Fibroblast of upper back skin (primary cell): ENCODE data around the gene TAF1B.
A peak's percentile ranks its signal among the peaks of the same experiment; 100 is the strongest.

Experiments used
- DNase-seq: peaks from one replicate; pipeline ENCODE4 v3.0.0-alpha.2; 2013

TAF1B gene

GRCh38 chr2:9944330-9944758 is 101.1 kb downstream of the TAF1B start:
- no peak for DNase-seq

GRCh38 chr2:9945596-9945995 is 102.3 kb downstream of the TAF1B start:
- DNase-seq = no peak

GRCh38 chr2:9946076-9946475 is 102.8 kb downstream of the TAF1B start:
- no peak for DNase-seq

GRCh38 chr2:9946818-9947217 is 103.5 kb downstream of the TAF1B start:
- DNase-seq = no peak

GRCh38 chr2:9948721-9949120 is 105.4 kb downstream of the TAF1B start:
- no peak for DNase-seq

- no peak for DNase-seq
Measured at GRCh38 chr2:9949239-9949991, 106.1 kb downstream of the TAF1B start.

- DNase-seq = no peak
Measured at GRCh38 chr2:9949992-9950520, 106.8 kb downstream of the TAF1B start.

- DNase-seq = no peak
Measured at GRCh38 chr2:9950521-9951271, 107.4 kb downstream of the TAF1B start.

- DNase-seq = no peak
Measured at GRCh38 chr2:9951272-9951521, 107.9 kb downstream of the TAF1B start.

GRCh38 chr2:9951522-9952285 is 108.4 kb downstream of the TAF1B start, which contains the start of gene GRHL1:
TSS of gene GRHL1 (plus strand) at chr2:9951693. CDS start at chr2:9951834, 141 bp downstream.
- peak; percentile 89 for DNase-seq

- no peak for DNase-seq
Measured at GRCh38 chr2:9952286-9952737, 109.0 kb downstream of the TAF1B start.

- no peak for DNase-seq
Measured at GRCh38 chr2:9952856-9953503, 109.7 kb downstream of the TAF1B start.

GRCh38 chr2:9954136-9954535 is 110.9 kb downstream of the TAF1B start:
- no peak for DNase-seq

GRCh38 chr2:9958057-9958456 is 114.8 kb downstream of the TAF1B start:
- no peak for DNase-seq

GRCh38 chr2:9959262-9959661 is 116.0 kb downstream of the TAF1B start:
- no peak for DNase-seq

- no peak for DNase-seq
Measured at GRCh38 chr2:9961013-9961412, 117.7 kb downstream of the TAF1B start.

GRCh38 chr2:9964334-9964980 is 121.2 kb downstream of the TAF1B start:
- no peak for DNase-seq

- DNase-seq = no peak
Measured at GRCh38 chr2:9965119-9965822, 122.0 kb downstream of the TAF1B start.

GRCh38 chr2:9966491-9967022 is 123.3 kb downstream of the TAF1B start:
- no peak for DNase-seq

GRCh38 chr2:9967053-9967775 is 123.9 kb downstream of the TAF1B start:
- DNase-seq = no peak
